ENCODE measurements around the gene HLA-DPA1. TPM values are rescaled to one million over a fixed set of nuclear protein-coding genes. Genes with fewer than 3 reads are reported as not detected.
"Not testable (repeated sequence)": the region's sequence is repeated elsewhere in the genome, so short reads cannot be mapped to it uniquely, and the experiment has no call there.

Gene HLA-DPA1
- total RNA-seq, 1 experiment from 2014 or later: not detected

DNA sequence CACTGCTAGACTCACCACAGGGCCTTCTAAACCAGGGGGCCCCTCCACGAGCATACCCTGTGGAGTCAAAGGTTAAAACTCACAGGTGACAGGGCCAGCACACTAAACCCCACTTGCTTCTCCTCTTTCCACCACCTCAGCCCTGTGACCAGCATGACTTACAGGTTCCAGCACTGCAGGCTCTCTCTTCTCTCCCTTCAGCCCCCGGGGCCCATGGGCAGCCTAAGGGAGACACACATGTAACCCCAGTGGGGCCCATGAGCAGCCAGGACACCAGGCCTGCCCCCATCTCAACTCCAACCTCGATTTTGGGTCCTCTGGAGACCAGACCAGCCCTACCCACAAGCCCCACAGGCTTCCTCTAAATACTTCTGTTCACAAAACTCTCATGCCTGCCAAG, 30.3 kb upstream of the HLA-DPA1 start:
- POLR2A ChIA-PET: no interaction called here
- intact Hi-C loops (cut with micrococcal nuclease): no loop called here
- peaks cover 86% of the 10 kb centered on the region for H3K27me3 Mint-ChIP-seq (ENCODE audit: insufficient read depth, unreplicated experiment)
- H3K9me3 Mint-ChIP-seq (ENCODE audit: unreplicated experiment): peaks cover 17% of the 10 kb centered on the region
- TF ChIP-seq, protein P1, sequence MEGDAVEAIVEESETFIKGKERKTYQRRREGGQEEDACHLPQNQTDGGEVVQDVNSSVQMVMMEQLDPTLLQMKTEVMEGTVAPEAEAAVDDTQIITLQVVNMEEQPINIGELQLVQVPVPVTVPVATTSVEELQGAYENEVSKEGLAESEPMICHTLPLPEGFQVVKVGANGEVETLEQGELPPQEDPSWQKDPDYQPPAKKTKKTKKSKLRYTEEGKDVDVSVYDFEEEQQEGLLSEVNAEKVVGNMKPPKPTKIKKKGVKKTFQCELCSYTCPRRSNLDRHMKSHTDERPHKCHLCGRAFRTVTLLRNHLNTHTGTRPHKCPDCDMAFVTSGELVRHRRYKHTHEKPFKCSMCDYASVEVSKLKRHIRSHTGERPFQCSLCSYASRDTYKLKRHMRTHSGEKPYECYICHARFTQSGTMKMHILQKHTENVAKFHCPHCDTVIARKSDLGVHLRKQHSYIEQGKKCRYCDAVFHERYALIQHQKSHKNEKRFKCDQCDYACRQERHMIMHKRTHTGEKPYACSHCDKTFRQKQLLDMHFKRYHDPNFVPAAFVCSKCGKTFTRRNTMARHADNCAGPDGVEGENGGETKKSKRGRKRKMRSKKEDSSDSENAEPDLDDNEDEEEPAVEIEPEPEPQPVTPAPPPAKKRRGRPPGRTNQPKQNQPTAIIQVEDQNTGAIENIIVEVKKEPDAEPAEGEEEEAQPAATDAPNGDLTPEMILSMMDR (IDR thresholded peaks at IDR 0.05; ENCODE audit: unreplicated experiment): no peak
- H3K4me3 Mint-ChIP-seq (ENCODE audit: unreplicated experiment): no peak overlapping the region
- CTCF ChIA-PET: no interaction called here
- H3K27ac Mint-ChIP-seq (ENCODE audit: low read depth, unreplicated experiment): no peak overlapping the region
- DNase-seq (ENCODE audit: unreplicated experiment): no peak
- H3K4me1 Mint-ChIP-seq (ENCODE audit: insufficient read depth, unreplicated experiment): no peaks in the 10 kb centered on the region
- H3K36me3 Mint-ChIP-seq (ENCODE audit: insufficient read depth, unreplicated experiment): no peaks in the 10 kb centered on the region
- BruUV-seq (replicated peaks): no TSS peak

DNA sequence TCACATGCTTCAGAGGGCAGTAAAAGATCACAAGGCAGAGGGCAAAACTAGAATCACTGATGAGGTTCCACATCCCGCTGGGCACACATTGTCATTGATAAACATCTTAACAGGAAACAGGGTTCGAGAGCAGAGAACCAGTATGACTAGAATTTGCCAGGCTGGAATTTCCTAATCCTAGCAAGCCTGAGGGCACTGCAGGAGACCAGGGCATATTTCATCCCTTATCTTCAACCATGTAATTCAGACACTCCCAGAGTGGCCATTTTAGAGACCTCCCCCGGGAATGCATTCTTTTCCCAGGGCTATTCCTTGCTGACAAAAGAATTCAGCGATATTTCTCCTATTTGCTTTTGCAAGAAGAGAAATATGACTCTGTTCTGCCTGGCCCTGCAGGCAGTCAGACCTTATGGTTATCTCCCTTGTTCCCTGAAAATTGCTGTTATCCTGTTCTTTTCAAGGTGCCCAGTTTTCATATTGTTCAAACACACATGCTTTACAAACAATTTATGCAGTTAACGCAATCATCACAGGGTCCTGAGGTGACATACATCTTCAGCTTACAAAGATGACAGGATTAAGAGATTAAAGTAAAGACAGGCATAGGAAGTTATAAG, 27.8 kb upstream of the HLA-DPA1 start:
- H3K27ac Mint-ChIP-seq (ENCODE audit: low read depth, unreplicated experiment); DNase-seq (ENCODE audit: unreplicated experiment); POLR2A ChIA-PET; BruUV-seq (replicated peaks); H3K36me3 Mint-ChIP-seq (ENCODE audit: insufficient read depth, unreplicated experiment); H3K4me1 Mint-ChIP-seq (ENCODE audit: insufficient read depth, unreplicated experiment); H3K4me3 Mint-ChIP-seq (ENCODE audit: unreplicated experiment); CTCF ChIA-PET; intact Hi-C loops (cut with micrococcal nuclease): not testable (repeated sequence)
- H3K27me3 Mint-ChIP-seq (ENCODE audit: insufficient read depth, unreplicated experiment): peaks cover 84% of the 10 kb centered on the region
- H3K9me3 Mint-ChIP-seq (ENCODE audit: unreplicated experiment): peaks cover 31% of the 10 kb centered on the region

DNA sequence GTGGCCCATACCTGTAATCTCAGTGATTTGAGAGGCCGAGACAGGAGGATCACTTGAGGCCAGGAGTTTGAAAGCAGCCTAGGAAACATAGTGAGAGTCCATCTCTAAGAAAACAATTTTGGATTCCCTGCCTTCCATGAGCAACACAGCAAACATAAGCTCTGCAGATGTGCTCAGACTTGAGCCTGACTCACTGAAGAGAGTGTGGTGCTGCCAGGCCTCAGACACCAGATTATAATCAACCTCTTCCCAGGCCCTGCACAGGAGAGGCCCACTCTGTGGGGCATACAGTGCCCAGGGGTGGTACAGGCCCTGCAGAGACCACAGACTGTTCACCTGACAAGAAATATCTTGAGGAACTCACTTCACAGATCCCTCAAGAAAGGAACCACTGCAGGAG, 22.2 kb upstream of the HLA-DPA1 start:
- Mint-ChIP-seq H3K9me3 (ENCODE audit: unreplicated experiment) (peaks cover 21% of the 10 kb centered on the region), H3K4me1 (ENCODE audit: insufficient read depth, unreplicated experiment) (no peaks in the 10 kb centered on the region), H3K36me3 (ENCODE audit: insufficient read depth, unreplicated experiment) (no peaks in the 10 kb centered on the region), H3K27ac (ENCODE audit: low read depth, unreplicated experiment) (no peak overlapping the region), H3K4me3 (ENCODE audit: unreplicated experiment) (no peak overlapping the region), H3K27me3 (ENCODE audit: insufficient read depth, unreplicated experiment) (peaks cover 90% of the 10 kb centered on the region)
- CTCF ChIA-PET: interaction anchor here (1.2 kb wide), 1 partner anchor 21 kb away, joined by 4 read pairs; no protein-coding TSS in a partner anchor
- DNase-seq (ENCODE audit: unreplicated experiment): no peak
- TF ChIP-seq, protein P1 (IDR thresholded peaks at IDR 0.05; ENCODE audit: unreplicated experiment): no peak
- intact Hi-C loops (cut with micrococcal nuclease): no loop called here
- BruUV-seq (replicated peaks): no TSS peak
- POLR2A ChIA-PET: no interaction called here

DNA sequence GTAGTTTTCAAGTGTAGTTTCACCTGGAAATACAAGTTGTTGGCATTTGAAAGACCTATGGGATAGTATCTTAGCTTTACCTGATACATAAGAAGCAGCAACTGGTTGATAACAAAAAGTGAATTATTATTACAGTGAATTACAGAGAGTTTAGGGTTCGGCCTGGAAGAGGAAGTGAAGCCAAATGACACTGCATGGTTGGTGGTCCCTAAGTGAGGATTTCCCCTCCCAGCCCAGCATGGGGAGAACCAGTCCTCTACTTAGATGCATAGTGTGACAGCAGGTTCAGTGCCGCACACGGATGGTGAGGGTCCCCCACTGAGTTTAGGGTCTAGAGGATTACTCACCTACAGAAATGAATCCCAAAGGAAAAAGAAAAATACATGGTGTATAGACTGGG, 20.4 kb upstream of the HLA-DPA1 start:
- BruUV-seq (replicated peaks): no TSS peak
- Mint-ChIP-seq H3K36me3 (ENCODE audit: insufficient read depth, unreplicated experiment) (no peaks in the 10 kb centered on the region), H3K27me3 (ENCODE audit: insufficient read depth, unreplicated experiment) (peaks cover 92% of the 10 kb centered on the region), H3K4me3 (ENCODE audit: unreplicated experiment) (no peak overlapping the region), H3K4me1 (ENCODE audit: insufficient read depth, unreplicated experiment) (no peaks in the 10 kb centered on the region), H3K27ac (ENCODE audit: low read depth, unreplicated experiment) (no peak overlapping the region), H3K9me3 (ENCODE audit: unreplicated experiment) (peaks cover 14% of the 10 kb centered on the region)
- no peak for DNase-seq (ENCODE audit: unreplicated experiment)
- intact Hi-C loops (cut with micrococcal nuclease): no loop called here
- ChIA-PET POLR2A (no interaction called here), CTCF (no interaction called here)
- TF ChIP-seq, protein P1 (IDR thresholded peaks at IDR 0.05; ENCODE audit: unreplicated experiment): no peak

DNA sequence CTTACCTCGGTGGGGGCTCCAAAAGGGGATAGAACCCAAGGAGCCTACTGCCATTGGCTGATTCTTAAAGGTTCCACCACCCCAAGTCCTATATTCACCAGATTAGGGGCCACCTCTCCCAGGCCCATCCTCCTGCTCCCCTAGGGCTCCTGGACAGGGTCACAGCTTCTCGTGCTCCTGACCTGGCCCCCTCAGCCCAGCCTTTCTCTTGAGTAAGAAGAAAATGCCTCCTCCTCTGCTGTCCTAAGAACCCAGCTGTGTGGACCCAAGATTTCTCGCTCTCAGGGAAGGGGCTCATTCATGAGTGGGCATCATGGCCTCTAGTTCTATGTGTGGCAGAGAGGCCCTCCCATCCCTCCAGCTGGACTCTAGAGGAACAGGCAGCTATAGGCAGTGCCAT, 18.9 kb upstream of the HLA-DPA1 start:
- Mint-ChIP-seq H3K36me3 (ENCODE audit: insufficient read depth, unreplicated experiment) (no peaks in the 10 kb centered on the region), H3K27ac (ENCODE audit: low read depth, unreplicated experiment) (no peak overlapping the region), H3K4me1 (ENCODE audit: insufficient read depth, unreplicated experiment) (no peaks in the 10 kb centered on the region), H3K9me3 (ENCODE audit: unreplicated experiment) (peaks cover under 1% of the 10 kb centered on the region), H3K4me3 (ENCODE audit: unreplicated experiment) (no peak overlapping the region), H3K27me3 (ENCODE audit: insufficient read depth, unreplicated experiment) (peaks cover 92% of the 10 kb centered on the region)
- TF ChIP-seq, protein P1 (IDR thresholded peaks at IDR 0.05; ENCODE audit: unreplicated experiment): no peak
- ChIA-PET CTCF (interaction anchor here (0.6 kb wide), 1 partner anchor 233 kb away, joined by 3 read pairs; no protein-coding TSS in a partner anchor), POLR2A (interaction anchor here (0.6 kb wide), 1 partner anchor 40 kb away, joined by 3 read pairs; no protein-coding TSS in a partner anchor)
- BruUV-seq (replicated peaks): no TSS peak
- DNase-seq (ENCODE audit: unreplicated experiment): no peak
- intact Hi-C loops (cut with micrococcal nuclease): no loop called here
